SW480 (cell line): Measurements from ENCODE around the gene BSG.

Experiments
- DNase-seq: peaks from one replicate; pipeline ENCODE4 v3.0.0-alpha.2; 2016; ENCODE audit warnings: low spot score

The BSG gene

GRCh38 chr19:572140-572742, at the start of gene BSG:
BSG (plus strand) TSS chr19:572596; CDS start chr19:572635, 39 bp downstream.
- peak; percentile 91 for DNase-seq

DNA sequence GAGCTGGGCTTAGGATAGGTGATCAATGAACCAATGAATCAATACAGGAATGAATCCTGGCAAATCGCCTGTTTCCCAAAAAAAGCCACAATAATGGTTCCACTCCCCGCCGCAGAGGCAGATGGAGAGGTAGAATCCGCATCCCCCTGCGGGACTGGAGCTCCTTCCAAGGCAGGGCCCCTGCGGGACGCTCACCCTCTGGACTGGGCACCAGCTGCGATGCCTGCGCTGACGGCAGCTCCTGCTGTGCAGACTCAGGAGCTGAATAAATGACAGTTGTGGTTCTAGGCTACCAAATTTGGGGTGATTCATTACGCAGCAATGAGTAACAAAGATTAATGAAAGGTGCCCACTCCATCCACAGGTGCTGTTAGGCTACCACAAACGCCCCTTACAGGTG, 49.7 kb upstream of the BSG start:
- peak; percentile 65 for DNase-seq

GRCh38 chr19:524062-524674, 48.2 kb upstream of the BSG start:
- peak; percentile 78 for DNase-seq

DNA sequence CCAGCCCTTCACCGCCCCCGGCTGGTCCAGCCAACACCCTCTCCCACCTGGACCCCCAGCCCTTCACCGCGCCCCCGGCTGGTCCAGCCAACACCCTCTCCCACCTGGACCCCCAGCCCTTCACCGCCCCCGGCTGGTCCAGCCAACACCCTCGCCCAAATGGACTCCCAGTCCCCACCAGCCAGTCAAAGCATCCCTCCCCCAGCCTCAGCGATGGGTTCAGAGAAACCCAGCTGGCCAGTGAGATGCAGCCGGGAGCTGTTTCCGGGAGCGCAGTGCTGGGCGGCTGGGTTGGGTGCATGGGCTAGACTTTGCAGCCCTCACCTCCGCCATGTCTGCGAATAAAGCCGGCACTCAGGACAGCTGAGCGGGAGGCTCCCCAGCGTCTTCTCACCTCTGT, 47.4 kb upstream of the BSG start:
- DNase-seq: no peak

DNA sequence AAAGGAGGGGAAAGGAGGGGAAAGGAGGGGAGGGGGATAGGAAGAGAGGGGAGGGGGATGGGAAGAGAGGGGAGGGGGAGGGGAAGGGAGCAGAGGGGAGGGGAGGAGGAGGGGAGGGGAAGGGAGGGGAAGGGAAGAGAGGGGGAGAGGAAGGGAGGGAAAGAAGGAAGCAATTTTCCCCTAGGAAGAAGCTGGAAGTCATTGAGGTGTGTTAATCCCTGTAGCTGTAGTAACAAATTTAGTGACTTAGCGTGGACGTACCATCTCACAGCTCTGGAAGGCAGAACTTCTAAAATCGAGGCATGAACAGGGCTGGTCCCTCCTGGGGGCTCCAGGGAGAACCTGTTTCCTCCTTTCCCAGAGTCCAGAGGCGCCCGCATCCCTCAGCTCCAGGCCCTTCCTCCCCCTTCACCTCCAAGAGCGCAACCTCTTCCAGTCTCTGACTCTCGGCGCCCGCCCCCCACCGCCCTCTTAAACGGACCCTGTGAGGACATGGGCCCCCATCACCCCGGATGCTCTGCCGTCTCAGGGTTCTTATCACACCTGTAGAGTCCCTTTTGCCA, 46.5 kb upstream of the BSG start:
- DNase-seq: no peak

DNA sequence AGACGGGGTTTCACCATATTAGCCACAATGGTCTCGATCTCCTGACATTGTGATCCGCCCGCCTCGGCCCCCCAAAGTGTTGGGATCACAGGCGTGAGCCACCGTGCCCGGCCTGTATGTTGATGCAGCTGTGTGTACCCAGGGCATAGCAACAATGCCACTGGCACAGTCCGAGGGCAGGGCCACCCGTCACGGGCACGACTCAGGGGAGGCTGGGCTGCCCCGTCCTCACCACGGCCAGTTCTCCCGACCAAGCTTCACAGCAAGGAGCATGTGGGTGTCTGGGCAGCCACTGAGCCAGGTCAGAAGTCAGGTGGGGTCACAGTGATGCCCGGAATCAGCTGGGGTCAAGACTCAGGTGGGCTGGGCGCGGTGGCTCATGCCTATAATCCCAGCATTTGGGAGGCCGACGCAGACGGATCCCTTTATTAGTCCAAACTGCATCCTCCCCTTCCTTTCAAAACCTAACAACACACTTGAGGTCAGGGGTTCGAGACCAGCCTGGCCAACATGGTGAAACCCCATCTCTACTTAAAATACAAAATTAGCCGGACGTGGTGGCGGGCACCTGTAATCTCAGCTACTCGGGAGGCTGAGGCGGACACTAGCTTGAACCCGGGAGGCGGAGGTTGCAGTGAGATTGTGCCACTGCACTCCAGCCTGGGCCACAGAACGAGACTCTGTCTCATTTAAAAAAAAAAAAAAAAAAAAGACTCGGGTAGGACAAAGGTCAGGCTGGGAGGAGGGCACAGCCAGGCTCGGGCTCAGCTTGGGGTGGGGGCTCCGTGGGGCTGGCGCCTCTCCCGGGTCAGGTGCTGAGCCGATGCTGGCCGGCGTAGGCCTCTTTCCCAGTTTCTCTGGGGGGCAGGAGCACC, 42.0 kb upstream of the BSG start:
- no peak for DNase-seq

- DNase-seq: peak; percentile 72
Observed at GRCh38 chr19:531009-531752, 41.2 kb upstream of the BSG start.

GRCh38 chr19:531753-532560, 40.4 kb upstream of the BSG start, which contains the start of gene CDC34:
CDC34 (plus strand) TSS chr19:531760; CDS start chr19:531932, 172 bp downstream.
- DNase-seq: no peak

DNA sequence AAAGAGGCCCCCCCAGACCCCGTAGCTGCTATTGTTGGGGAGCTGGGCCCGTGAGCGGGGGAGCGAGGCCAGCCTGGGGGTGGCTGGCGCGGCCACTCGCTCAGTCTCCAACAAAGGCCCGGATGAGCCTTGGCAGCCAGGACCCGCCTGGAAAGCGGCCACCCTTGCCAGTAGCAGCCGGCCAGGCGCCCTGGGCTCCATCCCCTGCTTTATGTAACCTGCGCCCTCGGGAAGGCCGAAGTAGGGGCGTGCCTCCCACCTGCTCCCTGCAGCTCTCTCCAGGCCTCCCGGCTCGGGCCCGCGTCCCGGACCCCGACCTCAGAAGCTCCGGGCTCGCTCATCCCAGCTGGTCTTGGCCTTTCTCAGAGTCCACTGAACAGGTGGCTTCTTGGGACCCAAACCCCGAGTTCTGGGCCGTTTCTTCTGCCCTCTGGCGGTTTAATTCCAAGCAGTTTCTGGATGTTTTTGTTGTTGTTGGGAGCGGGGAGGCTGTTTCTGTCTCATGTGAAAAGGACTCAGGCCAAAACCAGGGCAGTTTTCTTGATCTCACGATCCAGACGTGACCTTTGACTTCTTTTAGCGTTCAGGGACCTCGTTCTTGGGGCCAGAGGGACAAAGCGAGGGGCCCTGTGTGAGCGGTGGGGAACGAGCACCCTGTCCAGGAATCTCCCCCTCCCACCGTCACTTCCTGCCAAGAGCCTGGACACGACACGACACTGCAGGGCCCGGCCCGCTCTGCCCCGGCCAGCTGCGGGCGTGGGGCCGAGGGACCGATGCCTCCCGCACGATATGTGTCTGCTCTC, 39.6 kb upstream of the BSG start:
- peak; percentile 54 for DNase-seq

GRCh38 chr19:533364-534058, 38.9 kb upstream of the BSG start:
- no peak for DNase-seq

- no peak for DNase-seq
Observed at GRCh38 chr19:534088-534487, 38.3 kb upstream of the BSG start.

- no peak for DNase-seq
Observed at GRCh38 chr19:535017-535835, 37.2 kb upstream of the BSG start.

DNA sequence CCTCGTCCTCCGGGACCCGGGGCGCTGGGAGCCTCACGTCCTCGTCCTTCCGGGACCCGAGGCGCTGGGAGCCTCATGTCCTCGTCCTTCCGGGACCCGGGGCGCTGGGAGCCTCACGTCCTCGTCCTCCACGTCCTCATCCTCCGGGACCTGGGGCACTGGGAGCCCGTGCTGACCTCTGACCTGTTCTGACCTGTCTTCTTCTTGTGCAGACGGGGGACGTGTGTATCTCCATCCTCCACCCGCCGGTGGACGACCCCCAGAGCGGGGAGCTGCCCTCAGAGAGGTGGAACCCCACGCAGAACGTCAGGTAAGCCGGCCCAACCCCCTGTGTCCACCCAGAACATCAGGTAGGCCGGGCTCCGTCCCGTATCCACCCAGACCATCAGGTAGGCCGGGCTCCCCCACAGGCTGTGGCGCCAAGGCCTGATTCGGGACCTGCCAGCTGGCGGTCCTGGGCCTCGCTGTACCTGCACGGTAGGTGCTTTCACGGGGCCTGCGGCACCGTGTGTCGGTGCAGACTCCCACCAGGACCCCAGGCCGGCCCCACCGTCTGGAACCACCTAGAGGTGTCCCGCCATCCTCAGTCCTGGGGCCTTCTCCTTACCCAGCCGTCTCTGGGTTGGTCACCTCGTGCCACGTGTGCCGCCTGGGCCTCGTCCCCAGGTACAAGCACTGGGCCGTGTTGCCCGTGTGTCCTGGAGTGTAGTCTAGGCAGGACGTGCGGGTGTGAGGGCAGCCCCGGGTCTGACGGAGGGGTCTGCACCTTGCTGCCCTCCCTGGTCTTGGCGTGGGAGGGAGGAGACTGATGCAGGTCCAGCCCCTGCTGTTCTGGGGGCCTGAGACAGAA, 36.1 kb upstream of the BSG start:
- no peak for DNase-seq

DNA sequence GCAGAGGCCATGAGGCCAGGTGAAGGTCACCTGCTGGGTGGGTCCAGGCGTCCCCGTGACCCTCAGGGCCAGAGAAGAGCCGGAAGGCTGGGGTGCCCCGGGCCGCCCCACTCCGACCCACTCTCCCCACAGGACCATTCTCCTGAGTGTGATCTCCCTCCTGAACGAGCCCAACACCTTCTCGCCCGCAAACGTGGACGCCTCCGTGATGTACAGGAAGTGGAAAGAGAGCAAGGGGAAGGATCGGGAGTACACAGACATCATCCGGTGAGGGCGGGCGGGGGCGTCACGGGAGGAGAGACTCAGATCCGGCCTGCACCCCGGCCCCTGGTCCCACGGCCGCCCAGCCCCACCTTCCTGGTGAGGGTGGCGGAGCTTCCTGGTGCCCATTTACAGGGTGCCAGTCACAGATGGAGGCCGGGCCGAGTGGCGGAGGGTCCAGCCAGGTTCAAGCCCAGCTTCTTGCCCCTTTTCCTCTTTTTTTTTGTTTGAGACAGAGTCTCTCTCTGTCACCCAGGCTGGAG, 35.5 kb upstream of the BSG start:
- DNase-seq: no peak

- DNase-seq: no peak
Observed at GRCh38 chr19:538641-539428, 33.6 kb upstream of the BSG start.

- DNase-seq: no peak
Observed at GRCh38 chr19:539429-540030, 32.9 kb upstream of the BSG start.
